ENCODE results near the gene HEBP1. TPM values are rescaled to one million over a fixed set of nuclear protein-coding genes. Genes with fewer than 3 reads are reported as not detected.

HEBP1 gene, protein sequence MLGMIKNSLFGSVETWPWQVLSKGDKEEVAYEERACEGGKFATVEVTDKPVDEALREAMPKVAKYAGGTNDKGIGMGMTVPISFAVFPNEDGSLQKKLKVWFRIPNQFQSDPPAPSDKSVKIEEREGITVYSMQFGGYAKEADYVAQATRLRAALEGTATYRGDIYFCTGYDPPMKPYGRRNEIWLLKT
- 11.4 and 32.8 TPM in 2 replicates for total RNA-seq

DNA sequence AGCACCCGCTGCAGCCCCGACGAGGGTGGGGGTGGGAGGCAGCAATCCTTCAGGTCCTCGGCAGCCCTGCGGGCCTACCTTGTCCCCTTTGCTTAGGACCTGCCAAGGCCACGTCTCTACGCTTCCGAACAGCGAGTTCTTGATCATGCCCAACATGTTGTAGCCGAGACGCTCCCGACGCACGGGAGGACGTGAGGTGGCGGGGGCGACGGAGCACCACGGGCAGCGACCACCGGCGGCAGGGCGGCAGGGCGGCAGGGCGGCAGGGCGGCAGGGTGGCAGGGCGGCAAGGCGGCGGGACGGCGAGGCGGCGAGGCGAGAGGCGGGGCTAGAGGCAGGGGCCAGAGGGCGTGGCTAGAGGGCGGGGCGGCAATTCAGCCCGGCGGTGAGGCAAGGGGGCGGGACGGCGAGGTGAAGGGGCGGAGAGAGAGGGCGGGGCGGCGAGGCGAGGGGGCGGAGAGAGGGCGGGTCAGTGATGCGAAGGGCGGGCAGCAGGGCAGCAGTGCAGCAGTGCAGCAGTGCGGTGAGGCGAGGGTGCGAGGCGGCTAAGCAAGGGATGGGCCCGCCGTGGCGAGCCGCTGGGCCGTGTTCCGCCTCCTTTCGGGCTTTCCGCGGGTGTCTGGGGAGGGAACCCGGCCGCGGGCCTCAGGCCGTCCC is at the start of gene HEBP1:
TSS of gene HEBP1 (minus strand) at position 307 of the 657 bp plus-strand sequence. CDS start at position 156, 151 bp downstream.

DNA sequence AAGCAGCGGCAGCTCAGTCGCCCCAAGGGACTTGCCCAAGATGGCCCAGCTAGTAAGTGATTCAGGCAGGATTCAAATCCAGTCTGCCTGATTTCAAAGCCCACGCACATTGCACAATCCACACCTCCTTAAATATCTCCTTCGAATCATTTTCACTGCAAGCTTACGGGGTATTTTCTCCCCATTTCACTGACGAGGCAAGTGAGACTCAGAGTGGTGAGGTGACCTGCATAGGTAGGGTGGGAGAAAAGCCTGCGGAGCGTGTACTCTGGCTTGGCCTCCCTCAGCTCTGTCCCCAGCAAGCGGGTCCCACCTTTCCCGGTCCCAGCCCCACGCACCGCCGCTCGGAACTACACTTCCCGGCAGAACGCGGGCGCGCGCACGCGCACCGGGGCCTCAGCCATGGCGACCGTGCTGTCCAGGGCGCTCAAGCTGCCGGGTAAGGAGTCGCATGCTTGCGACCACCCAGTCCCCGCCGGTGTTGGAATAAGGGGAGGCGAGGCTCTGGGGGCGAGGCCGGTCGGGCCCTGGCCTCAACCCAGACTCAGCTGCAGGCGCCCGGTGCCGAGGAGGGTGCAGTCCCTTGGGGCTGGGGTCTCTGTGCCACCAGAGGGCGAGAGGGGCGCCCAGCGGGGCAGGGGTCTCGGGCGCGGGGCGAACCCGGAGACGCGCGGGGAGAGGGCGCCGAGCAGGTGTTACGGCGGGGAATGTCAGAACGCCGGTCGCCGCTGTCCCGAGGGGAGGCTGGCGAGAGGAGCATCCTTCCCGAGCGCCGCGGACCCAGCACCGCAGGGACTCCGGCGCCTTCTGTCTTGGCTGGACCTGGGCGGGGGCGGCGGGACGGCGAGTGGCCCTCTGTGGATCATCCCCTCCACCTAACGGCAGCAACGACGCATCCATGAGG is 44.2 kb upstream of the HEBP1 start, which contains the start of gene FAM234B:
TSS of gene FAM234B (plus strand) at position 380 of the 904 bp plus-strand sequence. CDS start at position 403, 23 bp downstream.

DNA sequence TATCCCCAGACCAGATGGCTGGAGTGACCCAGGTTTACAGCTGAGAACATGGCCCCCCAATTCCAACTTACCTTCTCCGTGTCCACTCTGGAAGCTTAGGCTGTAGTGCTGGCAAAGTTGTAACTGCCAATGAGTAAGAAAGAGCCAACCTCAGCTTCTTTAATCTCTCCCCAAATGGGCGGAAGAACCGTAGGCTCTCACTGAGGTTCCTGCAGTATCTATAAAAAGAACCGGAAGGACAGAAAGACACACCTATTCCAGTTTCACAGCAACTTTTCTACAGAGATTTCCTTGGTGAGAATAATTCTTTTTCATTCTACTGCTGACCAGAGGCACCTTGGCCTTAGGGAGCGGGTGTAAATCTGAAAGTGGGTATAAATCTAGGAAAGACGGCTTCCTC is 48.0 kb downstream of the HEBP1 start, which contains the start of gene GPRC5D:
TSS of gene GPRC5D (minus strand) at position 135 of the 400 bp plus-strand sequence. CDS start 1,786 bp downstream, outside the sequence.

Other genes starting within 250 kb of the HEBP1 start
- gene APOLD1, start 214.6 kb downstream of the HEBP1 start, total RNA-seq: 2.8 and 15.8 TPM in 2 replicates
- 52.7 and 64.0 TPM in 2 replicates for gene DDX47, start 186.9 kb downstream of the HEBP1 start, total RNA-seq
- 9.4 and 35.4 TPM in 2 replicates for gene GPRC5A, start 108.7 kb downstream of the HEBP1 start, total RNA-seq
- gene GPRC5D, start 48.1 kb downstream of the HEBP1 start, total RNA-seq: not detected in 2 replicates
- 4.7 and 8.1 TPM in 2 replicates for gene FAM234B, start 44.1 kb upstream of the HEBP1 start, total RNA-seq
- gene GSG1, start 103.4 kb upstream of the HEBP1 start, total RNA-seq: 0.26 TPM in 1 of 2 replicates, not detected in the other
- 143 and 190 TPM in 2 replicates for gene EMP1, start 196.5 kb upstream of the HEBP1 start, total RNA-seq

Data from epithelial cell of alveolus of lung (primary cell).